GM12801 (cell line): ENCODE measurements around the gene ERGIC1.

ENCODE experiments used
- TF ChIP-seq, protein P1 (sequence below): IDR thresholded peaks from one replicate; pipeline ENCODE4 v1.5.1; 2011; ENCODE audit warnings: control low read depth; ENCODE audit not compliant: insufficient read length; ENCODE audit errors: extremely low read depth

Gene ERGIC1

DNA sequence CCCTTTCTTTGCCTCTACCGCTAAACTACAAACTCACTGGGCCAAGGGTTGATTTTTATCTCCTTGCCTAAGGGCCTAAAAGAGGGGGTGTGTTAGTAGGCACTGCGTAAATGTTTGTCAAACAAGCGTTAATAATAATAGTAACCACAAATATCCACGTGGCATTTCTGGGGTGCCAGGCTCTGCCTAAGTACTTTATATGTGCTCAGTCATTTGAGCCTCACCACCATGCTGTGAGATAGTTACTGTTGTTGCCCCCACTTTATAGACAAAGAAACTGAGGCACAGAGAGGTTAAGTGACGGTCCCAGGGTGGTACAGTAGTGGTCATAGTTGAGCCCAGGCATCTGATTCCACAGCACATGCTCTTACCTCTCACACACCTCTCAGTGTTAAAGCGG lies 52.4 kb downstream of the ERGIC1 start:
- TF ChIP-seq, protein P1, sequence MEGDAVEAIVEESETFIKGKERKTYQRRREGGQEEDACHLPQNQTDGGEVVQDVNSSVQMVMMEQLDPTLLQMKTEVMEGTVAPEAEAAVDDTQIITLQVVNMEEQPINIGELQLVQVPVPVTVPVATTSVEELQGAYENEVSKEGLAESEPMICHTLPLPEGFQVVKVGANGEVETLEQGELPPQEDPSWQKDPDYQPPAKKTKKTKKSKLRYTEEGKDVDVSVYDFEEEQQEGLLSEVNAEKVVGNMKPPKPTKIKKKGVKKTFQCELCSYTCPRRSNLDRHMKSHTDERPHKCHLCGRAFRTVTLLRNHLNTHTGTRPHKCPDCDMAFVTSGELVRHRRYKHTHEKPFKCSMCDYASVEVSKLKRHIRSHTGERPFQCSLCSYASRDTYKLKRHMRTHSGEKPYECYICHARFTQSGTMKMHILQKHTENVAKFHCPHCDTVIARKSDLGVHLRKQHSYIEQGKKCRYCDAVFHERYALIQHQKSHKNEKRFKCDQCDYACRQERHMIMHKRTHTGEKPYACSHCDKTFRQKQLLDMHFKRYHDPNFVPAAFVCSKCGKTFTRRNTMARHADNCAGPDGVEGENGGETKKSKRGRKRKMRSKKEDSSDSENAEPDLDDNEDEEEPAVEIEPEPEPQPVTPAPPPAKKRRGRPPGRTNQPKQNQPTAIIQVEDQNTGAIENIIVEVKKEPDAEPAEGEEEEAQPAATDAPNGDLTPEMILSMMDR, result no peak

DNA sequence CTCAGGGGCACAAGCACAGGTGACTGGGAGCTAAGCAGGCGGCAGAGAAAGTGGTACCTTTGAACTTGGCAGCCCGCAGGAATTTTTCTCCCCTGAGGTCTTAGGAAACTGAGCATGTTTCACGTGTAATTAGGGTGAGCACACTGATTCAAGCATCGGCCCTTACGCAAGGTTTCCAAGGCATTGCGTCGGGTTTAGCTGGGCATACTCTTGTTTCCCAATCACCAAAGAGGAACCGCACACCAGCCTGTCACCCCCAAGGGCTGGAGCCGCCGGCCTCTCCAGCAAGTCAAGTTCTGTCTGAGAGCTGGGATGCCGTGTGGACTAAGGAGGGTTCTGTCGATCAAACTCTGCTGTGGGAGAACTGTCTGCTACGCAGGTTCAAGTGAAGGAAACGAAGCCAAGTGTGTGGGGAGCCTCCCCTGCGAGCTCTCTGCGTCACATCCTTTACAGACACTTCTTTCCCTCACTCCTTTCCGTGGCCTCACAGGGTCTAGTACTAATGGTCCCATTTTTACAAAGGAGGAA lies 53.0 kb downstream of the ERGIC1 start:
- TF ChIP-seq, protein P1, result no peak

DNA sequence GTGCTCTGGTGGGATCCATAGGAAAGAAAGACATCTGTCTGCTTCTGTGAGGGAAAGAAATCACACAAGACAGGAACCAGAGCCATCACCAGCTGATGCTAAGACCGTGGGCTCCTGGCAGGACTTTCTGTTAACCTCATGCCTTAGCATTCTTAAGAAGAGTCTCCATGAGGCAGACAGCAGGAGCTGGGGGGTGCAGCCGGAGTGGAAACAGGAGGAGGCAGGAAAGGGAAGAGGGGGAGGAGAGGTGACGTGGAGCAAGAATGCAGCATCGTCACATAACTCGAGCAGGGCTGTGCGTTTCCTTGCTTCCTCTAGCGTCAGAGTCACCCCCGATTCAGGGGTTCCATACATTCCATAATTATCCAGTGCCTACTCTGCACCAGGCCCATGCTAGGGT lies 53.6 kb downstream of the ERGIC1 start:
- TF ChIP-seq, protein P1, result no peak

DNA sequence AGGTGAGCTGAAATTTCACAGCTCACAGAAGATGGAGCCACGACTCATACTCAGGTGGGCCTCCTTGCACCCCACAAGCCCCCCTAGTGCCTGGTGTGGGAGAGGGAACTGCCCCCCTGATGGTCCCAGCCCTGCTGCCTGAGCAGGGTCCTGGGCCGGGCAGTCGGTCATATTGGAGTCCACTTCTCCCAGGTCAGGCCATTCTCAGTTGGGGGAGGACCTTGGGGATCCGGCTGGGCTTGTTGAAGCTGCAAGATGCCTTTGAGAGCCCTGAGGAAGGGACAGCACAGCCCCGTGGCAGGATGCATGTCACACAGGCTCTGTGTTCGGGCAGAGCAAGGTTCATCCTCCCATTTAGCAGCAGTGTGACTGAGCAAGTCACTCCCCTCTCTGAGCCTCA lies 56.6 kb downstream of the ERGIC1 start:
- TF ChIP-seq, protein P1, result no peak

DNA sequence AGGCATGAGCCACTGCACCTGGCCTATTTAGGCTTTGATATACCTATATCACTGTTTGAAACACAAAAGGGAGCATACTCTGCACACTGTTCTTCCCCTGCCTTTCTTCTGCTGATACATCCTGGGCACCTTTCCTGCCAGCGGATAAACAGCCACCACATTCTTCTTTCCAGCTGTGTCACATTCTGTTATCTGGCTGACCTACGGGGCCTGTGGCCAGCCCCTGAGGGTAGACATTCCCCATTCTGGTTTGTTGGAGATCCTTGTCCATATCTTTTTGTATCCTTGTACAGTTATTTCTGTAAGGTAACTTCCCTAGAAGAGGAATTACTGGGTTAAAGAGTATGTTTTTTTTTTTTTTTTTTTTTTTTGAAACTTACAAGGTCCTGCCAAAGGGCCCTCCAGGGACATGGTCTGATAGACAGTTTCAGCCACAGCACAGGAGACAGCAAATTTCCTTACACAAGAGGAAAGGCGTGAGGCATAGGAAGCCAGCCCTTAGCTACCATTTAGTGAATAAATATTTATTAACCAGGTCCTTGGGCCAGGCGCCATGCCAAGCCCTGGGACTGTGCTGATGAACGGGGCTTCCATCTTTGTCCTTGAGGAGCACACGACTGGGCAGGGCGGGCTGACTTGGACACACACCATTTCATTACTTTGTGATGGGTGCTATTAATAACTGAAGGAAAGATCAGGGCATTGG lies 57.8 kb downstream of the ERGIC1 start:
- TF ChIP-seq, protein P1, result no peak

DNA sequence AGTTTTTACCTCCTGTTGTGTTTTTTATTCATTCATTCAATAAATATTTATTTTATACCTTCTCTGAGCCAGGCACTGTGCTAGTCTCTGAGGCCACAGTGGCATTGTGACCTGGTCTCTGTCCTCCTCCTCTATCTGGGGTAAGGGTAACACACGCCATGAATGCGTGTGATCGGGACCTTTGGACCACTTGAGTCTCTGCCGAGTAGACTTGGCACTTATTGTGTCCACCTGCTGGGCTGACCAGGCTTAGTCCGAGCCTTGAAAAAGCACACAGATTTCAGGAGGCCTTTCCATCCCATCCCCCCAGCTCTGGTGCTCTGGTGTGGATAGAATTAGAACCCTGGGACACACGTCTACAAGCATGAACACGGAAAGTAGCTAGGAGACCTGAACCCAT lies 58.7 kb downstream of the ERGIC1 start:
- TF ChIP-seq, protein P1, result no peak

DNA sequence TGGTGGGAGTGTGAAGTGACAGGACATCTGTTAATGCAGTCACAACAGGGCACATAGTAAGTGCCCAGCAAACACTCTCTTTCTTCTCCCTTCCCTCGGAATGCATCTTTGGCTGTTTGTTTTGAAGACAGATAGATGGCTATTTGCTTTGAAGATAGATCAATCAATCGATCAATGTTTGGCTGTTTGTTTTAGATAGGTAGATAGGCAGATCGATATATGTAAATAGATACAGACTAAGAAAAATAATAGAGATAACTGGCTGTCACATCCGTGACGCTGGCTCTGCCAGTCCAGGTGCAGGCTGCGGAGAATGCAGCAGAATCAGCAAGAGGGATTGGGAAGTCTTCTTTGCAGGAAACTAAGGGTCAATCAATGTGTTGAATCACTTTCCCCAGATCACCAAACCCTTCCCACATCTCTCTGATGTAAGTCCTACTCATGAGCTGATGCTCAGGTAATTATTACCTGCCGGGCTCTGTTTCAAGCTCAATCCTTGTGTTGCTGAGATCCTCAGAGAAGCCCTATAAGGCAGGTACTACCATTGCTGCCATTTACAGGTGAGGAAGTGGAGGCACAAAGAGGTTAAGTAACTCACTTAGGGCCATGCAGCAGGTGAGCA lies 60.8 kb downstream of the ERGIC1 start:
- TF ChIP-seq, protein P1, result no peak
